Caco-2 (cell line): Measurements from ENCODE around the gene ORC6. TPM values are rescaled to one million over a fixed set of nuclear protein-coding genes. Genes with fewer than 3 reads are reported as not detected.

ENCODE experiments used
- BruUV-seq: library from RNA; stranded (reverse); fragments of 400-500 nt; replicated peaks from 2 replicates; lab custom pipeline; 2021; lab: Mats Ljungman, UMichigan
- CTCF ChIA-PET: fragments of 300-600 bp; sonication (Branson Sonifier 250); formaldehyde crosslinking; loops from one replicate; lab custom pipeline; 2022; ENCODE audit warnings: antibody characterized with exemption; lab: Charles Lee
- POLR2A ChIA-PET: fragments of 300-600 bp; sonication (Branson Sonifier 250); formaldehyde crosslinking; loops from one replicate; lab custom pipeline; 2022; ENCODE audit warnings: antibody characterized with exemption; lab: Charles Lee
- DNase-seq, 2 experiments: peaks; one replicate each; pipeline versions ENCODE4 v3.0.0 to v3.0.0-alpha.2; 2020 to 2022
- H3K27me3 ChIP-seq: replicated peaks from 2 replicates; pipeline ENCODE4 v1.6.0; 2011; ENCODE audit warnings: low read length; ENCODE audit not compliant: control insufficient read depth, insufficient read depth
- H3K36me3 ChIP-seq: 2 replicates; pipeline ENCODE4 v1.5.1; 2011; ENCODE audit warnings: low read length; ENCODE audit not compliant: control insufficient read depth, insufficient read depth
- H3K4me1 ChIP-seq: fragments of 250-450 bp; sonication (Bioruptor Pico); 2 replicates; pipeline ENCODE4 v1.5.1; 2020; ENCODE audit warnings: mild to moderate bottlenecking
- H3K4me3 ChIP-seq: 2 replicates; pipeline ENCODE4 v1.5.1; 2011; ENCODE audit warnings: low read depth, mild to moderate bottlenecking, control low read depth, low read length
- H3K9me3 ChIP-seq: fragments of 250-450 bp; sonication (Bioruptor Pico); 2 replicates; pipeline ENCODE4 v1.5.1; 2020; ENCODE audit warnings: mild to moderate bottlenecking, moderate library complexity
- H3K27ac Mint-ChIP-seq: one replicate; pipeline ENCODE4 v1.8.0; 2022; ENCODE audit warnings: mixed read lengths; ENCODE audit not compliant: unreplicated experiment
- H3K27me3 Mint-ChIP-seq: one replicate; pipeline ENCODE4 v1.8.0; 2022; ENCODE audit warnings: mixed read lengths; ENCODE audit not compliant: insufficient read depth, unreplicated experiment
- H3K36me3 Mint-ChIP-seq: one replicate; pipeline ENCODE4 v1.8.0; 2022; ENCODE audit warnings: mild to moderate bottlenecking, mixed read lengths; ENCODE audit not compliant: insufficient read depth, unreplicated experiment
- H3K4me1 Mint-ChIP-seq: one replicate; pipeline ENCODE4 v1.8.0; 2022; ENCODE audit warnings: low read depth, mixed read lengths; ENCODE audit not compliant: unreplicated experiment
- H3K4me3 Mint-ChIP-seq: one replicate; pipeline ENCODE4 v1.8.0; 2022; ENCODE audit warnings: mild to moderate bottlenecking, moderate library complexity, mixed read lengths; ENCODE audit not compliant: unreplicated experiment
- H3K9me3 Mint-ChIP-seq: one replicate; pipeline ENCODE4 v1.8.0; 2022; ENCODE audit warnings: mixed read lengths; ENCODE audit not compliant: unreplicated experiment
- CTCF ChIP-seq, 2 experiments: fragments of 200-600 bp in 1 of 2; IDR thresholded peaks; 1 replicate in 1 of 2; 2 replicates in 1 of 2; pipeline versions ENCODE4 v1.5.1 to v1.8.0; 2011 to 2022; ENCODE audit warnings: antibody characterized with exemption in 1 of 2, control low read depth in 1 of 2, inconsistent platforms in 1 of 2, low read depth in 1 of 2, low read length in 1 of 2, mild to moderate bottlenecking in 1 of 2, moderate library complexity in 1 of 2; ENCODE audit not compliant: insufficient read depth in 1 of 2, severe bottlenecking in 1 of 2, unreplicated experiment in 1 of 2
- intact Hi-C: fragments of 100-400 bp; cut with micrococcal nuclease; formaldehyde crosslinking; loops from one replicate; pipeline ENCODE4 v1.10.0; 2022; ENCODE audit not compliant: unreplicated experiment
- total RNA-seq: library from RNA; stranded (reverse); gene quantifications from 2 replicates; pipeline ENCODE4 v1.2.3, GENCODE V29; 2022

Gene ORC6
- total RNA-seq, 1 experiment from 2014 or later, result 56.3 TPM

DNA sequence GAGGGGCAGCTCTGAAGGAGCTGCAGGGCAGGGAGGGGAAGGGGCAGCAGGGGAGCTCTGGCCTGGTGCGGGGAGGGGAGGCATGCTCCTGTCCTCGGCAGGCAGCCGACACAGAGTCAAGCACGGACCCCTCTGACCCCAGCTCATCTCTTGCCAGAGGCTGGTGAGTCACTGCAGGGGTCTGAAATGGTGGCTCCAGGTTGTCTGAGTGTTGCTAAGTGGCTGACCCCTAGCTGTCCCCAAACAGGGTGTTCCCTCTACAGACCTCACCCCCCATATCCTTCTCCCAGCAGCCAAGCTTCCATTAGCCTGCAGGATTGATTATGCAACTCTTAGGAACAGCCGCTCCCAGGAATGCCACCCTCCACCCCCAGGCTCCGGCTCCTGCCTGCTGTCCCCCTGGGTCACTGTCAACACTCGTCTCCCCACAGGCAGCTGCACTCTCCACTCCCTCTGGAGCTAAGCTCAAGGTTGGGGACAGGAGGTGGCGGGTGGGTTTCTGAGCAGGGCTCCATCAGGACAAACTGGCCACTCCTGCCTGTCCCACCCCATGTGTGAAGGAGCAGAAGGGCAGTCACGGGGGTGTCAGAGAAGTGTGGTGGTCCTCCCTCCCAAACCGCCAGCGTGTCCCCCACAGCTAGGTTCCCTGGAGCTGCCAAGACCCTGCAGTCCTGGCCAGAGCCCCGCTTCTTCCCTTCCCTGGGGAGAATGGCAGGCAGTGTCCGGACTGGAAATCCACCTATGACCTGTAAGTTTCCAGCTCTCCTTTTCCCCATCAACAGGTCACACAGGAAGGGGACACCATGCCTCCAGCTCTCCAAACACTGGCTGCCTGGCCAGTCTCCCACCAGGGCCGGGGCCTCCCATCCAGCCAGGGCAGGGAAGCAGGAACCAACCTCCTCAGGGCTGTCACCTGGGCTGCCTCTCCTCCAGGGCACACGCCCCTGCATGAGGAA, 57.6 kb downstream of the ORC6 start:
- Mint-ChIP-seq H3K36me3 (no peaks in the 10 kb centered on the region), H3K27ac (peak overlapping the region; percentile 98), H3K9me3 (no peaks in the 10 kb centered on the region), H3K27me3 (no peaks in the 10 kb centered on the region), H3K4me1 (peaks cover 32% of the 10 kb centered on the region), H3K4me3 (peak overlapping the region; percentile 34)
- CTCF ChIA-PET, result no interaction called here
- no peaks in the 10 kb centered on the region for H3K9me3 ChIP-seq
- intact Hi-C loops, result loop anchor here (5.0 kb wide), 1 partner anchor 55 kb away; no protein-coding TSS in a partner anchor
- peaks cover 42% of the 10 kb centered on the region for H3K4me1 ChIP-seq
- no peak for TF ChIP-seq CTCF (IDR thresholded peaks at IDR 0.05; ENCODE audit: insufficient read depth in 1 of 2, low read depth in 1 of 2, low read length in 1 of 2, severe bottlenecking in 1 of 2, unreplicated experiment in 1 of 2)
- no peaks in the 10 kb centered on the region for H3K27me3 ChIP-seq
- no TSS peak for BruUV-seq
- DNase-seq, result peak; percentile 46 to 71
- no peaks in the 10 kb centered on the region for H3K36me3 ChIP-seq
- H3K4me3 ChIP-seq, result no peak overlapping the region
- POLR2A ChIA-PET, result interaction anchor here (0.5 to 1.0 kb wide), 2 partner anchors 12 to 309 kb away, joined by 3 read pairs; no protein-coding TSS in a partner anchor

Other genes starting within 250 kb of the ORC6 start
- 21.8 and 23.3 TPM in 2 replicates for gene SHCBP1, start 68.3 kb upstream of the ORC6 start, total RNA-seq
- 120 and 135 TPM in 2 replicates for gene VPS35, start 481 bp upstream of the ORC6 start, total RNA-seq
- 1.2 and 1.8 TPM in 2 replicates for gene MYLK3, start 58.7 kb downstream of the ORC6 start, total RNA-seq
- gene C16orf87, start 141.5 kb downstream of the ORC6 start, total RNA-seq, result 11.9 and 12.1 TPM in 2 replicates
- 128 and 142 TPM in 2 replicates for gene GPT2, start 194.7 kb downstream of the ORC6 start, total RNA-seq